Astrocyte (in vitro differentiated cells and primary cell): Measurements from ENCODE around the gene FRYL.

ENCODE experiments used
- EZH2 ChIP-seq: IDR thresholded peaks from 2 replicates; pipeline ENCODE4 v1.6.1; 2012; ENCODE audit warnings: mild to moderate bottlenecking, low read length, inconsistent platforms; ENCODE audit not compliant: insufficient read depth
- TF ChIP-seq, protein P1 (sequence below): IDR thresholded peaks from 2 replicates; pipeline ENCODE4 v1.5.1; 2011; ENCODE audit warnings: low read depth, mild to moderate bottlenecking, inconsistent platforms, low read length, moderate library complexity; ENCODE audit not compliant: insufficient read depth

DNA sequence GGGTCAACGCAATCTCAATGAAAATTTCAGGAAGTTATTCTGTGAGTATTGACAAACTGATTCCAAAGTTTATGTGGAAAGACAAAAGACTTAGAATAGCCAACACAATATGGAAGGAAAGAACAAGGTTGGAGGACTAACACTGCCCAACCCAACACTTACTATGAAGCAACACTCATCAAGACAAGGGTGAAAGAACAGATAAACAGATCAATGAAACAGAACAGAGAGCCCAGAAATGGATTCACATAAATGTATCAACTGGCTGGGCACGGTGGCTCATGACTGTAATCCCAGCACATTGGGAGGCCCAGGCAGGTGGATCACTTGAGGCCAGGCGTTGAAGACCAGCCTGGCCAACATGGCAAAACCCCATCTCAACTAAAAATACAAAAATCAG is 41.2 kb downstream of the FRYL start:
- TF ChIP-seq, protein P1, sequence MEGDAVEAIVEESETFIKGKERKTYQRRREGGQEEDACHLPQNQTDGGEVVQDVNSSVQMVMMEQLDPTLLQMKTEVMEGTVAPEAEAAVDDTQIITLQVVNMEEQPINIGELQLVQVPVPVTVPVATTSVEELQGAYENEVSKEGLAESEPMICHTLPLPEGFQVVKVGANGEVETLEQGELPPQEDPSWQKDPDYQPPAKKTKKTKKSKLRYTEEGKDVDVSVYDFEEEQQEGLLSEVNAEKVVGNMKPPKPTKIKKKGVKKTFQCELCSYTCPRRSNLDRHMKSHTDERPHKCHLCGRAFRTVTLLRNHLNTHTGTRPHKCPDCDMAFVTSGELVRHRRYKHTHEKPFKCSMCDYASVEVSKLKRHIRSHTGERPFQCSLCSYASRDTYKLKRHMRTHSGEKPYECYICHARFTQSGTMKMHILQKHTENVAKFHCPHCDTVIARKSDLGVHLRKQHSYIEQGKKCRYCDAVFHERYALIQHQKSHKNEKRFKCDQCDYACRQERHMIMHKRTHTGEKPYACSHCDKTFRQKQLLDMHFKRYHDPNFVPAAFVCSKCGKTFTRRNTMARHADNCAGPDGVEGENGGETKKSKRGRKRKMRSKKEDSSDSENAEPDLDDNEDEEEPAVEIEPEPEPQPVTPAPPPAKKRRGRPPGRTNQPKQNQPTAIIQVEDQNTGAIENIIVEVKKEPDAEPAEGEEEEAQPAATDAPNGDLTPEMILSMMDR, result no peak
- no peak for TF ChIP-seq EZH2
